Activated CD8-positive, alpha-beta memory T cell treated with anti-CD3 and anti-CD28 coated beads, Interleukin-2, amount 50 U/mL, for 24 hours (primary cell): ENCODE measurements around the gene PIP5KL1.
"Not testable (repeated sequence)": the region's sequence is repeated elsewhere in the genome, so short reads cannot be mapped to it uniquely, and the experiment has no call there.

ENCODE experiments used
- DNase-seq: peaks from one replicate; pipeline ENCODE4 v3.0.0-alpha.2; 2020; ENCODE audit errors: extremely low read depth

Gene PIP5KL1

GRCh38 chr9:127887792-127888191 is 42.8 kb downstream of the PIP5KL1 start:
- DNase-seq: no peak

- DNase-seq: no peak
Observed at GRCh38 chr9:127886401-127886972, 44.1 kb downstream of the PIP5KL1 start.

DNA sequence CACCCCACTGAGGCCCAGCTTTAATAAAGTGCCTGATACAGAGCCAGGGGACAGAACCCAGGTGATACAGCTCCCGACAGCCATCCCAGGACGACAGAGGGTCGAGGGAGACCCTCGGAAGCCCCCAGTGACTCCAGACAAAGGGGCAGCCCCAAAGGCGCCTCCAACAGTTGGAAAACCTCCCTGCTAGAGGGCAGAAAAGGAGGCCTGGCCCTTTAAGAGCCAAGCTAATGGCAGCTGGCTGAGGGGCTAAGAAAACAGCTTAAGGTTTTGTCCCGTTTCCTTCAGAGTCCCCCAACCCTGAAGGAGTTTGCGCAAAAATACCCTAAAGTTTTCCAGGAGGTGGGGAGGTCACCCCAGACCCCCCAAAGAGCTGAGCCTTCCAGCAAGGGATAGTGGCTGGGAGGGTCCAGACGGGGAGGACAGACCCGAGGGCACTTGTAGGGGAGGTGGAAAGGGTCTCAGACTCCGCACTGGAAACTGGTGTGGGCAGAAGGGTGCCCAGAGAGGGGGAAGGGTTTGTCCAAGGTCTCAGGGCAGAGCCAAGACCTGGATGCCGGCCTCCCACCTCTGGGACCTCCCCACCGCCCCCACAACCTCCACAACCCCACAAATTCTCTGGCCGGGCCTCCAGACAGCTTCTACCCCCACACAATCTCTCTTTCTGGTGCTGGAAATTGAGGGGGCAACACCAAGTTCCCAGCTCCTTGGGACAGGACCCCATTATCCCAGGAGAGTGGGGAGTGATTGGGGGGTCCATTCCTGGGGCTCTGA is 44.9 kb downstream of the PIP5KL1 start:
- no peak for DNase-seq

GRCh38 chr9:127884976-127885490 is 45.5 kb downstream of the PIP5KL1 start:
- DNase-seq: no peak

- DNase-seq: no peak
Observed at GRCh38 chr9:127884427-127884911, 46.1 kb downstream of the PIP5KL1 start.

DNA sequence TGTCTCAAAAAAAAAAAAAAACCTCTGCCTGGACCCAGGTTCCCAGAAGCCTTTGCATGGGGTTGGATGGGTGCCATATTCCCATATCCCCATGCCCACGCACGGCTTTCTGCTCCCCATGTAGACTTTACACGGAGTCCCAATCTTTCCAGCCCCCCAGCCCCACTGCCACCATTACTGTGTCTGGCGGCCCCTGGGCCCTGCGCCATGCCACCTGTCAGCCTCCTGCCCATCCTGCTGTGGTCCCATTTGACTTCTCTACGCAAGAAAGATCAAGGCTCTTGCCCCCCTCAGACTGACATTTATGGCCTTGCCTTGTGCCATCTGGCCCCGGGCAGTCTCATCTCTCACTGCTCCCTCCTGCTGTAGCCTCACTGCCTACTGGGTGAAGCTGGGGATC is 46.6 kb downstream of the PIP5KL1 start:
- no peak for DNase-seq

- not testable (repeated sequence) for DNase-seq
Observed at GRCh38 chr9:127881715-127882114, 48.9 kb downstream of the PIP5KL1 start.

DNA sequence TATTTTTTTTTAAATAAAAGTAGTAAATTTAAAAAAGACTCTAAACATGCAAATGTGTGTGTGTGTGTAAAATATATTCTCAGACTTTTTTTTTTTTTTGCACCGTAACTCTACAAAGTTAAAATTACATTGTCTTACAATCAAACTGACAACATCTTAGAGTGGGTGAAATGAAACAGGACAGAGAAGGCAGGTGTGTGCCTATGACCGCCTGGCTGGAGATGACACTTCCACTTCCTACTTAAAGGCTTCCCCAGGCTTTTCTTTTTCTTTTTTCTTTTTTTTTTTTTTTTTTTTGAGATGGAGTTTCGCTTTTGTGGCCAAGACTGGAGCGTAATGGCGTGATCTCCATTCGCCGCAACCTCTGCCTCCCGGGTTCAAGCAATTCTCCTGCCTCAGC is 50.4 kb downstream of the PIP5KL1 start:
- no peak for DNase-seq

GRCh38 chr9:127878652-127879390 is 51.8 kb downstream of the PIP5KL1 start:
- no peak for DNase-seq

DNA sequence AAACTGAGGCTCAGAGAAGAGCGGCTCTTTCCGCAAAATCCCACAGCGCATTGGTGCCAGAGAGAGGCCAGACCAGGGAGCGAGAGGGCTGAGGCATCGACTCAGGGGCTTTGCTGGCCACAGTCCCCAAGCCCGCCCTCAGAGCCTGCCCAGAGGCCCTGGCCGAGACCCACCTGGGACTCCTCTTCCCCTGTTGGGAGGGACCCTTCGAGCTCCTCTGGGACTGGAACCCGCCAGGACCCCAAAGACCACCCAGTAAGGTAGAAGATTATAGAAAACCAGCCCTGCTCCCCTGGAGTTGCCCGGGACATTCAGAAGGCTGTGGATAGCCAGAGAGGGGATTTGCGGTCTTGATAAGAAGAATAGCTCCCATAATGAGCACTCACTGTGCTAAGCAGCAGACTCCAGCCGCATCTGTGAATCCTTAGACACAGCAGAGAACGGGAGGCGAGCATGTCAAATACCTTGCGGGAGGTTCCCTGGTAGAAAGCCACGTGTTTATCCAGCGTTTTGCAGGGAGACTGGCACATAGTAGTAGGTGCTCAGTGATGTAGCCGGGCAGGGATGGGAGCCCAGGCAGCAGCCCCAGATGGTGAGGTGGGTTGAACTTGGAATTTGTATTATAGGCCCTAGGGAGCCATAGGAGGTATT is 52.5 kb downstream of the PIP5KL1 start:
- no peak for DNase-seq

- no peak for DNase-seq
Observed at GRCh38 chr9:127877566-127877998, 53.0 kb downstream of the PIP5KL1 start, which contains the start of gene AK1. Gene AK1 (minus strand): TSS chr9:127877675. CDS start chr9:127874617, 3,058 bp downstream.

- DNase-seq: no peak
Observed at GRCh38 chr9:127876764-127877562, 53.6 kb downstream of the PIP5KL1 start.

- DNase-seq: no peak
Observed at GRCh38 chr9:127876026-127876763, 54.4 kb downstream of the PIP5KL1 start.

GRCh38 chr9:127875306-127875966 is 55.1 kb downstream of the PIP5KL1 start:
- DNase-seq: no peak

GRCh38 chr9:127874301-127875221 is 56.0 kb downstream of the PIP5KL1 start:
- DNase-seq: no peak

- DNase-seq: no peak
Observed at GRCh38 chr9:127873886-127874285, 56.7 kb downstream of the PIP5KL1 start.

- DNase-seq: no peak
Observed at GRCh38 chr9:127873223-127873691, 57.3 kb downstream of the PIP5KL1 start.
